Brain microvascular endothelial cell (primary cell): ENCODE results near the gene ERC1.
A peak's percentile ranks its signal among the peaks of the same experiment; 100 is the strongest.

Source experiments
- DNase-seq: peaks from one replicate; pipeline ENCODE4 v3.0.0-alpha.2; 2020
- H3K27ac ChIP-seq: fragments of 250-450 bp; sonication (Bioruptor Pico); 2 replicates; pipeline ENCODE4 v1.5.1; 2020; ENCODE audit warnings: mild to moderate bottlenecking, moderate library complexity
- H3K27me3 ChIP-seq: fragments of 250-450 bp; sonication (Bioruptor Pico); replicated peaks from 2 replicates; pipeline ENCODE4 v1.5.1; 2020; ENCODE audit warnings: mild to moderate bottlenecking
- H3K36me3 ChIP-seq: fragments of 250-450 bp; sonication (Bioruptor Pico); replicated peaks from 2 replicates; pipeline ENCODE4 v1.5.1; 2020; ENCODE audit warnings: mild to moderate bottlenecking
- H3K4me3 ChIP-seq: 2 replicates; pipeline ENCODE4 v1.5.1; 2011; ENCODE audit warnings: low read depth, mild to moderate bottlenecking, control low read depth, low read length, moderate library complexity
- in situ Hi-C: cut with HindIII; loops from 2 replicates; pipeline ENCODE4 v1.10.0; 2017; ENCODE audit warnings: low sequenced_read_pairs, low pct_ligation_motif_present
- TF ChIP-seq, protein P1 (sequence below): IDR thresholded peaks from 2 replicates; pipeline ENCODE4 v1.5.1; 2011; ENCODE audit warnings: low read depth, mild to moderate bottlenecking, moderate library complexity, low read length, control low read depth, inconsistent platforms; ENCODE audit errors: missing control alignments

ERC1 gene

DNA sequence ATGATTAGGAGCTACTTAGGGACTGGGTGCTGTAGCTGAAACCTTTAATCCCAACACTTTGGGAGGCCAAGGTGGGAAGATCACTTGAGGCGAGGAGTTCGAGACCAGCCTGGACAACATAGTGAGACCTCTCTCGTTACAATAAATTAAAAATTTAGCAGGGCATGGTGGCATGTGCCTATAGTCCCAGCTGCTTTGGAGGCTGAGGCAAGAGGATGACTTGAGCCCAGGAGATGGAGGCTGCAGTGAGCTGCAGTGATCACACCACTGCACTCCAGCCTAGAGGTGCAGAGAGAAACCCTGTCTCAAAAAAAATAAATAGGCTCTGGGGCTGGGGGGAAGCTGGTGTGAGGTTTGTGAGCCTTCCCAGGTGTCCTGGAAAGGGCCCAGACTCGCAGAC is 506.1 kb downstream of the ERC1 start:
- DNase-seq = no peak
- H3K27ac ChIP-seq = no peak overlapping the region
- TF ChIP-seq, protein P1, sequence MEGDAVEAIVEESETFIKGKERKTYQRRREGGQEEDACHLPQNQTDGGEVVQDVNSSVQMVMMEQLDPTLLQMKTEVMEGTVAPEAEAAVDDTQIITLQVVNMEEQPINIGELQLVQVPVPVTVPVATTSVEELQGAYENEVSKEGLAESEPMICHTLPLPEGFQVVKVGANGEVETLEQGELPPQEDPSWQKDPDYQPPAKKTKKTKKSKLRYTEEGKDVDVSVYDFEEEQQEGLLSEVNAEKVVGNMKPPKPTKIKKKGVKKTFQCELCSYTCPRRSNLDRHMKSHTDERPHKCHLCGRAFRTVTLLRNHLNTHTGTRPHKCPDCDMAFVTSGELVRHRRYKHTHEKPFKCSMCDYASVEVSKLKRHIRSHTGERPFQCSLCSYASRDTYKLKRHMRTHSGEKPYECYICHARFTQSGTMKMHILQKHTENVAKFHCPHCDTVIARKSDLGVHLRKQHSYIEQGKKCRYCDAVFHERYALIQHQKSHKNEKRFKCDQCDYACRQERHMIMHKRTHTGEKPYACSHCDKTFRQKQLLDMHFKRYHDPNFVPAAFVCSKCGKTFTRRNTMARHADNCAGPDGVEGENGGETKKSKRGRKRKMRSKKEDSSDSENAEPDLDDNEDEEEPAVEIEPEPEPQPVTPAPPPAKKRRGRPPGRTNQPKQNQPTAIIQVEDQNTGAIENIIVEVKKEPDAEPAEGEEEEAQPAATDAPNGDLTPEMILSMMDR = no peak
- H3K36me3 ChIP-seq = no peaks in the 10 kb centered on the region
- H3K4me3 ChIP-seq = no peak overlapping the region
- in situ Hi-C loops = no loop called here
- no peaks in the 10 kb centered on the region for H3K27me3 ChIP-seq

DNA sequence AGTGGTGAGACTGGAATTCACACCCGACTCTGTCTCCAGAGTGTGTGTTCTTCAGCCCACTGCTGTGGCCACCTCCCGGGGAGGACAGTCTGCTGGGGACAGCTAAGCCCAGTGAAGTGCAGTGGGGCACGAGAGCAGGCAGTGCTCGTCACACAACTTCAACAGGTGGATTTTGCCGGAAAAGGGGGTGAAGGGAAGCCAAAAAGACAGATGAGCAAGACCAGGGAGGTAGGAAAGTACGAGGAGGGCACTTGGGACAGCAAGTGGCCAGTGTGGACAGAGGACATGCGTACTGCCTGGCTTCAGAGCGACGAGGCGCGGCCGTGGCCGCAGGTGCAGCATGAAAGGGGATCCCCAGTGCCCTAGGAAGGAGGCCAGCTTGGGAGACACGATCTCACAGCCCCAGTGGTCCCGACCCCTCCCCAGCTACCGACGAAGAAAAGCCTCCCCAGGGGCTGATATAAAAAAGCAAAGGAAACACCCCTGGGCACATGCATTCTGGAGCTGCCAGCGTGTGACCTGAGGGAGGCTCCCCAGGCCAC is 507.2 kb downstream of the ERC1 start:
- DNase-seq = no peak
- Histone ChIP-seq H3K27me3 (no peaks in the 10 kb centered on the region), H3K27ac (no peak overlapping the region), H3K36me3 (no peaks in the 10 kb centered on the region), H3K4me3 (no peak overlapping the region)
- in situ Hi-C loops = no loop called here
- TF ChIP-seq, protein P1 = no peak

DNA sequence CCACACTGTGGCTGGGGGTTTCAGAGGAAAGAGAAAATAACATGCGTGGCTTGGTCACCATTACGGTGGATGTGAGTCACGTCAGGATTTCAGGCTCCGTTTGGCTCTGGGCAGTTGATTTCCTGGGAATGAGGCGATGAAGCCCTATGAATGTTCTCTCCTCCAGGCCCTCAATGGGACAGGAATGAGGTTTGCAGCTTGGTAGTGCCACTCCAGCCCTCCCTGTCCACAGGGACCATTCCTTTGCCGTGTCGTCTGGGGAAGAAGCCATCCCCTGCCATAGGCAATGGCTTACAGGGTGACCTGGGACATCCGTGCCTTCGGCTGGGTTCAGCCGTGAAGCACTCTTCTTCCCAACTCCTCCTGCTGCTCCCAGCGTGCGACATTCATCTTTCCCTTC is 508.3 kb downstream of the ERC1 start:
- DNase-seq = no peak

DNA sequence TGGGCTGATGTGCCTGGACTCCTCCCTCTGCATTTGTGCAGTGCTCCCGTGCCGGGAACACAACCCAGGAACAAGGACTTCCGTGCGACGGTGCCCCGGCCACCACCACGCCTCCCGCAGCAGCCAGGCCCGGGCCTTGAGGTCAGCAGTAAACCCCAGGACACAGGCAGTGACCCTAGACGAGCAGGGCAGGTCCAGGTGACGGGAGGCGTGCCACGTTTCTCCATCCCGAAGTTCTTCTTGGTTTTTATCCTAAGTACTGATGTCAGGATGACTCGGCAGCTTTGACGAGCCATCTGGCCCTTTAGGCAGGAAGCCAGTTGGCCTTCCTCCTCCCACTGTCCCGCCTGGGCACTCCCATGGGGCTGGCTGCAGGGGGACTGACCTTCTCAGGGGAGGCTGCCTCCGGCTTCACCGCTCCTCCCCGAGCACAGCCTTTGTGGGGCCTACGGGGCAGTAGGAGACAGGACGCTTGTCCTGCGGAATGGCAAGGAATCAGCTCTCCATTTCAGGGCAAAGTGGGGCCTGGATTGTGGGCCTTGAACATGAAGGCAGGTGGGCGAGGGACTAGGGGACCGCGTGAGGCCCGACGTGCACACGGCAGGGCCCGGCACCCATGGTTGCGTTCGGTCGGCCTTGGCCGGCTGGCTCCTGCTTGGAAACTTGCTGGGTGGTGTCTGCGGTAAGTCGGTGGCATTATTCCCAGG is 509.2 kb downstream of the ERC1 start:
- H3K27ac ChIP-seq = no peak overlapping the region
- in situ Hi-C loops = no loop called here
- H3K4me3 ChIP-seq = no peak overlapping the region
- DNase-seq = peak; percentile 47
- TF ChIP-seq, protein P1 = no peak
- no peaks in the 10 kb centered on the region for H3K27me3 ChIP-seq
- no peaks in the 10 kb centered on the region for H3K36me3 ChIP-seq

More for the DNA sequence above, 508.3 kb downstream of the ERC1 start:
- Histone ChIP-seq H3K4me3 (no peak overlapping the region), H3K36me3 (no peaks in the 10 kb centered on the region), H3K27me3 (no peaks in the 10 kb centered on the region), H3K27ac (no peak overlapping the region)
- TF ChIP-seq, protein P1 = no peak
- in situ Hi-C loops = no loop called here

DNA sequence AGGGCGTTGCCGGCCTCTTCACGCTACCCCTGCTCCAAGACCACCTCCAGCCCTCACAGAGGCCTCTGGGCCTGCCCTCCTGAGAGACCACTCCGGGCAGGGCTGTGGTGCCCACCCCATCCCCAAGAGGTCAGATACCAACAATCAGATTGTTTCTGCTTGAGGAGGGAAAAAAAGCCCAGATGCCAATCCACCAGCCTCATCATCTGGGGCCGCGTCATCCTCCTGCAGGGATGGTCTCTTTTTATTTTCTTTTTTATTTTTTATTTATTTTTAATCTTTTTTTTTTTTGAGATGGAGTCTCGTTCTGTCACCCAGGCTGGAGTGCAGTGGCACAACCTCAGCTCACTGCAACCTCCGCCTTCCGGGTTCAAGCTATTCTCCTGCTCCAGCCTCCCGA is 510.0 kb downstream of the ERC1 start:
- Histone ChIP-seq H3K27ac (no peak overlapping the region), H3K36me3 (no peaks in the 10 kb centered on the region), H3K4me3 (no peak overlapping the region), H3K27me3 (no peaks in the 10 kb centered on the region)
- DNase-seq = no peak
- TF ChIP-seq, protein P1 = no peak
- in situ Hi-C loops = no loop called here

DNA sequence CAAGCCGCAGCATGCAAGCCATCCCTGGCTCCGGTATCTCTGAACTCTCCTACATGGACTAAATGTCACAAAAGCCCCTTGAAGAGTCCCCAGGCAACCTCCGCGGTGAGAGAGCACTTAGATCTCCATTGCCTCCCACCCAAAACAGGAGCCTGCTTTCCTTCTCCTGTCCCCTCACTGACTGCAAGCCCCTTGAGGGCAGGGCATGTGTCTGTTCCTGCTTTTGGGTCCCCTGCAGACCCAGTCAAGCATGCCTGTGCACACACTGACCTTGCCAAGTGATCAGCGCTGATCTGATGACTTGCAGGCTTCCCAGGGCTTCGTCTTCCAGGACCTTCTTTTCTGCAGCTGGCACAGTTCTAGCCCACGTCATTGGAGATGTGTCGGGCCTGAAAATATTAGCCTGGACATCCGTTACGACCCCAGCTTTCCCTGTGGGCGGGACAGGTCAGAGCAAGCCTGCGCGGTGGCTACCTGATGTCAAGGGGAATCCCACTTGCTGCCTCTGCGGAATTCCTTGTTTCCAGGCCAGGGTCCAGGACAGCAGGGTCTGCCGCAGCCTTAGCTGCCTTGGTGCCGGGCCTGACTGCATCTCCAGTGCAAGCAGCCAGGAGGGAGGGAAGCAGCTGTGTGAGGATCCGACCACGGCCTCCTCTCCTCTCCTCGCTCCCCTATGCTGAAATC is 510.8 kb downstream of the ERC1 start:
- in situ Hi-C loops = no loop called here
- DNase-seq = no peak
- no peak overlapping the region for H3K4me3 ChIP-seq
- H3K27ac ChIP-seq = no peak overlapping the region
- no peaks in the 10 kb centered on the region for H3K27me3 ChIP-seq
- TF ChIP-seq, protein P1 = no peak
- no peaks in the 10 kb centered on the region for H3K36me3 ChIP-seq
